ENCODE data around the gene CRELD1. TPM values are rescaled to one million over a fixed set of nuclear protein-coding genes. Genes with fewer than 3 reads are reported as not detected.

The CRELD1 gene
- total RNA-seq, 4 donors from 2014 or later, result 7.1 to 36.8 (median 18.9) TPM

- 56 to 91% methylated on average over 1 to 7 of the region's 7 CpGs for WGBS, 2 donors (ENCODE audit: low coverage in 1 of 2)
- no peaks in the 10 kb centered on the region for H3K27me3 ChIP-seq
- in situ Hi-C loops (cut with MboI; ENCODE audit: low pct_ligation_motif_present in 1 of 4, low pct_unique_long_range_greater_than_20kb in 1 of 4, low sequenced_read_pairs in 3 of 4) (no loop called here), intact Hi-C loops (cut with DNase I; ENCODE audit: low total_unique reads) (loop anchor here (10.0 kb wide), 1 partner anchor 65 kb away; the partner anchor contains the start of gene RPUSD3)
- H3K4me3 ChIP-seq, result no peak overlapping the region
- H3K4me1 ChIP-seq, result peaks cover 3 to 13% (median 6%) of the 10 kb centered on the region in 4 donors
- peaks cover 0 to 6% (median 0%) of the 10 kb centered on the region in 4 donors for H3K36me3 ChIP-seq
- no peak for DNase-seq
- H3K9me3 ChIP-seq, result no peaks in the 10 kb centered on the region
- H3K27ac ChIP-seq, result no peak overlapping the region
- TF ChIP-seq POLR2AphosphoS5 (IDR thresholded peaks at IDR 0.05), result no peak
- no peak for TF ChIP-seq EP300 (IDR thresholded peaks at IDR 0.05; ENCODE audit: low read depth)
- TF ChIP-seq, protein P1, sequence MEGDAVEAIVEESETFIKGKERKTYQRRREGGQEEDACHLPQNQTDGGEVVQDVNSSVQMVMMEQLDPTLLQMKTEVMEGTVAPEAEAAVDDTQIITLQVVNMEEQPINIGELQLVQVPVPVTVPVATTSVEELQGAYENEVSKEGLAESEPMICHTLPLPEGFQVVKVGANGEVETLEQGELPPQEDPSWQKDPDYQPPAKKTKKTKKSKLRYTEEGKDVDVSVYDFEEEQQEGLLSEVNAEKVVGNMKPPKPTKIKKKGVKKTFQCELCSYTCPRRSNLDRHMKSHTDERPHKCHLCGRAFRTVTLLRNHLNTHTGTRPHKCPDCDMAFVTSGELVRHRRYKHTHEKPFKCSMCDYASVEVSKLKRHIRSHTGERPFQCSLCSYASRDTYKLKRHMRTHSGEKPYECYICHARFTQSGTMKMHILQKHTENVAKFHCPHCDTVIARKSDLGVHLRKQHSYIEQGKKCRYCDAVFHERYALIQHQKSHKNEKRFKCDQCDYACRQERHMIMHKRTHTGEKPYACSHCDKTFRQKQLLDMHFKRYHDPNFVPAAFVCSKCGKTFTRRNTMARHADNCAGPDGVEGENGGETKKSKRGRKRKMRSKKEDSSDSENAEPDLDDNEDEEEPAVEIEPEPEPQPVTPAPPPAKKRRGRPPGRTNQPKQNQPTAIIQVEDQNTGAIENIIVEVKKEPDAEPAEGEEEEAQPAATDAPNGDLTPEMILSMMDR (IDR thresholded peaks at IDR 0.05), result no peak
- no peak for TF ChIP-seq POLR2A (IDR thresholded peaks at IDR 0.05)
These were observed 24.2 kb upstream of the CRELD1 start for GRCh38 chr3:9909221-9910013.

DNA sequence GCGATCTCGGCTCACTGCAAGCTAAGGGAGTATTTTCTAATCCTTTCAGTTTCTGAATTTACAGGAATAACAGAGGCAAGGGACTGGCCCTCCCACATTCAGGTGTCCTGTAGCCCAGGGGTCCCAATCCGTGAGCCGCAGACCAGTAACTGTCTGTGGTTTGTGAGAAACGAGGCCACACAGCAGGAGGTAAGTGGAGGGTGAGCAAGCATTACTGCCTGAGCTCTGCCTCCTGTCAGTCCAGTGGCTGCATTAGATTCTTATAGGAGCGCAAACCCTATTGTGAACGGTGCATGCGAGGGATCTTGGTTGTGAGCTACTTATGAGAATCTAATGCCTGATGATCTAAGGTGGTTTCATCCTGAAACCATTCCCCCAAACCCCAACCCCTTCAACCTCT is 21.8 kb upstream of the CRELD1 start:
- in situ Hi-C loops (cut with MboI; ENCODE audit: low pct_ligation_motif_present in 1 of 4, low pct_unique_long_range_greater_than_20kb in 1 of 4, low sequenced_read_pairs in 3 of 4), result no loop called here
- no peaks in the 10 kb centered on the region for H3K9me3 ChIP-seq
- DNase-seq, result no peak
- WGBS, 2 donors (ENCODE audit: low coverage in 1 of 2), result 80 to 95% methylated on average over 4 to 8 of the region's 8 CpGs
- H3K27me3 ChIP-seq, result no peaks in the 10 kb centered on the region
- H3K4me1 ChIP-seq, result peaks cover 13 to 31% (median 26%) of the 10 kb centered on the region in 4 donors
- no peak overlapping the region for H3K27ac ChIP-seq
- no peak overlapping the region for H3K4me3 ChIP-seq
- peaks cover 0 to 2% (median 0%) of the 10 kb centered on the region in 4 donors for H3K36me3 ChIP-seq
- TF ChIP-seq POLR2AphosphoS5 (IDR thresholded peaks at IDR 0.05) (no peak), POLR2A (IDR thresholded peaks at IDR 0.05) (no peak)
- intact Hi-C loops (cut with DNase I; ENCODE audit: low total_unique reads), result loop anchor here (10.0 kb wide), 1 partner anchor 67 kb away; the partner anchor contains the start of gene RPUSD3

DNA sequence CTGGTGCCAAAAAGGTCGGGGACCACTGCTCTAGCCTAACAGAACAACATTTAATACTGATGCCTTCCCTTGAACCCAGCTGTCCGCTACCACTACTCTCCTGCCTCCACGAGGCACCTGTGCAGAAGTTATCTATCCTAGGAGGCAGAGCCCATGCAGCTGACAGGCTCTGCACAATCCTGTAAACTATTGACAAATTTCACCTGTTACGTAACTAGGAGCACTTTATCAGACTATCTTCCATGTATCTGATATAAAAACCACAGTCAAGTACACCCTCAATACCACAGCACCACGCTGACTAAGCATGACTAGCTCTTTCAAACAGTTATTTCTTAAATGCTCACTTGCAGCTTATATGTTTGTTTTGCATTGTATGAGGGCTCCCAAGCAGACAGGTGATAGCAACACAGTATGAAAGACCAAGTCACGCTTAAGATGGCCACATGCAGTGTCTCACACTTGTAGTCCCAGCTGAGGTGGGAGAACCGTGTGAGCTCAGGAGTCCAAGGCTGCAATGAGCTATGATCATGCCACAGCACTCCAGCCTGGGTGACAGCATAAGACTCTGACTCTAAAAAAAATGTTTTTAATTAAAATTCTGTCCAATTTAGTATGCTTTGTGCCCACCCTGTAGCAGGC is 21.2 kb upstream of the CRELD1 start:
- Histone ChIP-seq H3K9me3 (no peaks in the 10 kb centered on the region), H3K27ac (no peak overlapping the region), H3K36me3 (no peaks in the 10 kb centered on the region), H3K27me3 (no peaks in the 10 kb centered on the region), H3K4me1 (peaks cover 15 to 36% (median 30%) of the 10 kb centered on the region in 4 donors), H3K4me3 (no peak overlapping the region)
- WGBS, 2 donors (ENCODE audit: low coverage in 1 of 2), result 76% methylated on average over 5 to 7 of the region's 7 CpGs
- in situ Hi-C loops (cut with MboI; ENCODE audit: low pct_ligation_motif_present in 1 of 4, low pct_unique_long_range_greater_than_20kb in 1 of 4, low sequenced_read_pairs in 3 of 4), result no loop called here
- DNase-seq, result no peak
- TF ChIP-seq POLR2AphosphoS5 (IDR thresholded peaks at IDR 0.05) (no peak), EP300 (IDR thresholded peaks at IDR 0.05; ENCODE audit: low read depth) (no peak), POLR2A (IDR thresholded peaks at IDR 0.05) (no peak)
- TF ChIP-seq, protein P1 (IDR thresholded peaks at IDR 0.05), result no peak
- intact Hi-C loops (cut with DNase I; ENCODE audit: low total_unique reads), result loop anchor here (10.0 kb wide), 1 partner anchor 68 kb away; the partner anchor contains the start of gene RPUSD3

DNA sequence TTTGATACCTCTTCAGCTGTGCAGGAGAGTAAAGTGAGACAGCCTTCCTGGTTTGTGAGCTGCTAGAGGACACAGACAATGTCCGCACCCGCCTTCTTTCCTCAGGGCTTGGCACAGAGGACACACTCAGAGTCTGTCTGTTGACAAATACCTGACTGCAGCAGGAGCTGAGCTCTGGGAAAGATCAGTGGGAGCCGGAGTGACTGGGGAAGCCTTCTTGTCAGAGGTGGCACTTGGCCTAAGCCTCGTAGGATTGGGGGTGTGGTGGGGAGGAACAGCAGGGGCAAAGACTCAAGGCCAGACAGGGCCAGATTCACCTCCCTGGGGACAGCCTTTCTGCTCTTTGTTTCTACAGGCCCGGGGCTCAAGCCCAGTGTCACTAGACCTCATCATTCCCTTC is 20.0 kb upstream of the CRELD1 start:
- Histone ChIP-seq H3K27ac (peak overlapping the region in 3 of 4 donors; percentile 7 to 95 (median 20)), H3K9me3 (no peaks in the 10 kb centered on the region), H3K27me3 (no peaks in the 10 kb centered on the region), H3K4me3 (no peak overlapping the region), H3K36me3 (no peaks in the 10 kb centered on the region), H3K4me1 (peaks cover 27 to 44% (median 40%) of the 10 kb centered on the region in 4 donors)
- WGBS, 2 donors (ENCODE audit: low coverage in 1 of 2), result 73% methylated on average over 5 of the region's 5 CpGs; no CpG with 5 or more reads in 1 of the 2 donors
- in situ Hi-C loops (cut with MboI; ENCODE audit: low pct_ligation_motif_present in 1 of 4, low pct_unique_long_range_greater_than_20kb in 1 of 4, low sequenced_read_pairs in 3 of 4), result no loop called here
- intact Hi-C loops (cut with DNase I; ENCODE audit: low total_unique reads), result loop anchor here (10.0 kb wide), 1 partner anchor 69 kb away; the partner anchor contains the start of gene RPUSD3
- no peak for DNase-seq
- TF ChIP-seq POLR2A (IDR thresholded peaks at IDR 0.05) (no peak), EP300 (IDR thresholded peaks at IDR 0.05; ENCODE audit: low read depth) (no peak), POLR2AphosphoS5 (IDR thresholded peaks at IDR 0.05) (no peak)
- TF ChIP-seq, protein P1 (IDR thresholded peaks at IDR 0.05), result no peak

Data from transverse colon (tissue), 4 donors.